ENCODE measurements around the gene SYTL1. TPM values are rescaled to one million over a fixed set of nuclear protein-coding genes. Genes with fewer than 3 reads are reported as not detected.

SYTL1 gene
- total and polyA plus RNA-seq, 5 donors from 2014 or later = 91.0 to 191 (median 122) TPM

- DNase-seq (no peak), ATAC-seq (ENCODE audit: low read depth in 2 of 2) (no peak)
- Mint-ChIP-seq H3K27ac (peak overlapping the region in 1 of 3 donors; percentile 55), H3K4me3 (peak overlapping the region in 1 of 4 donors; percentile 64), H3K36me3 (no peaks in the 10 kb centered on the region), H3K9me3 (no peaks in the 10 kb centered on the region), H3K4me1 (peaks cover 0 to 57% (median 11%) of the 10 kb centered on the region in 4 donors), H3K27me3 (peaks cover 4% of the 10 kb centered on the region)
- Histone ChIP-seq H3K36me3 (ENCODE audit: control insufficient read depth, insufficient read depth, low read length) (no peaks in the 10 kb centered on the region), H3K4me1 (ENCODE audit: control insufficient read depth, insufficient read depth, low read length, poor library complexity, severe bottlenecking) (peaks cover 35% of the 10 kb centered on the region), H3K4me3 (ENCODE audit: low read depth, low read length) (no peak overlapping the region), H3K27me3 (ENCODE audit: control insufficient read depth, insufficient read depth, low read length) (no peaks in the 10 kb centered on the region), H3K9me3 (ENCODE audit: control insufficient read depth in 2 of 2, low read length in 2 of 2) (no peaks in the 10 kb centered on the region), H3K27ac (ENCODE audit: insufficient read depth, low read length, poor library complexity, severe bottlenecking) (no peak overlapping the region)
These were observed 22.2 kb downstream of the SYTL1 start for GRCh38 chr1:27363766-27364695.

GRCh38 chr1:27364696-27365371 is 23.0 kb downstream of the SYTL1 start:
- peaks cover 30% of the 10 kb centered on the region for H3K4me1 ChIP-seq (ENCODE audit: control insufficient read depth, insufficient read depth, low read length, poor library complexity, severe bottlenecking)

GRCh38 chr1:27365372-27366112 is 23.7 kb downstream of the SYTL1 start:
- peaks cover 10% of the 10 kb centered on the region for H3K27me3 Mint-ChIP-seq
- Histone ChIP-seq H3K27me3 (ENCODE audit: control insufficient read depth, insufficient read depth, low read length) (no peaks in the 10 kb centered on the region), H3K27ac (ENCODE audit: insufficient read depth, low read length, poor library complexity, severe bottlenecking) (peak overlapping the region; percentile 33), H3K36me3 (ENCODE audit: control insufficient read depth, insufficient read depth, low read length) (no peaks in the 10 kb centered on the region), H3K4me3 (ENCODE audit: low read depth, low read length) (peak overlapping the region; percentile 73), H3K4me1 (ENCODE audit: control insufficient read depth, insufficient read depth, low read length, poor library complexity, severe bottlenecking) (peaks cover 23% of the 10 kb centered on the region), H3K9me3 (ENCODE audit: control insufficient read depth in 2 of 2, low read length in 2 of 2) (no peaks in the 10 kb centered on the region)
- H3K4me3 Mint-ChIP-seq = peak overlapping the region; percentile 82 to 93 (median 90)
- DNase-seq = peak; percentile 70 to 86 (median 71)
- peak; percentile 70 to 74 for ATAC-seq (ENCODE audit: low read depth in 2 of 2)
- H3K4me1 Mint-ChIP-seq = peaks cover 0 to 45% (median 3%) of the 10 kb centered on the region in 4 donors
- no peaks in the 10 kb centered on the region for H3K36me3 Mint-ChIP-seq
- H3K27ac Mint-ChIP-seq = peak overlapping the region in 2 of 3 donors; percentile 62 to 79
- no peaks in the 10 kb centered on the region for H3K9me3 Mint-ChIP-seq

More at GRCh38 chr1:27364696-27365371, 23.0 kb downstream of the SYTL1 start:
- H3K27me3 ChIP-seq (ENCODE audit: control insufficient read depth, insufficient read depth, low read length) = no peaks in the 10 kb centered on the region
- peak overlapping the region in 3 of 4 donors; percentile 82 to 93 (median 86) for H3K4me3 Mint-ChIP-seq
- DNase-seq (no peak), ATAC-seq (ENCODE audit: low read depth in 2 of 2) (no peak)
- H3K9me3 ChIP-seq (ENCODE audit: control insufficient read depth in 2 of 2, low read length in 2 of 2) = no peaks in the 10 kb centered on the region
- no peaks in the 10 kb centered on the region for H3K36me3 ChIP-seq (ENCODE audit: control insufficient read depth, insufficient read depth, low read length)
- peak overlapping the region in 2 of 3 donors; percentile 62 to 79 for H3K27ac Mint-ChIP-seq
- H3K4me3 ChIP-seq (ENCODE audit: low read depth, low read length) = peak overlapping the region; percentile 59
- peaks cover 10% of the 10 kb centered on the region for H3K27me3 Mint-ChIP-seq
- no peaks in the 10 kb centered on the region for H3K9me3 Mint-ChIP-seq
- peaks cover 0 to 52% (median 6%) of the 10 kb centered on the region in 4 donors for H3K4me1 Mint-ChIP-seq
- H3K36me3 Mint-ChIP-seq = no peaks in the 10 kb centered on the region
- H3K27ac ChIP-seq (ENCODE audit: insufficient read depth, low read length, poor library complexity, severe bottlenecking) = no peak overlapping the region

- no peak overlapping the region for H3K27ac Mint-ChIP-seq
- Histone ChIP-seq H3K4me1 (ENCODE audit: control insufficient read depth, insufficient read depth, low read length, poor library complexity, severe bottlenecking) (peaks cover 22% of the 10 kb centered on the region), H3K4me3 (ENCODE audit: low read depth, low read length) (no peak overlapping the region), H3K9me3 (ENCODE audit: control insufficient read depth in 2 of 2, low read length in 2 of 2) (no peaks in the 10 kb centered on the region), H3K27ac (ENCODE audit: insufficient read depth, low read length, poor library complexity, severe bottlenecking) (peak overlapping the region; percentile 33), H3K27me3 (ENCODE audit: control insufficient read depth, insufficient read depth, low read length) (no peaks in the 10 kb centered on the region), H3K36me3 (ENCODE audit: control insufficient read depth, insufficient read depth, low read length) (no peaks in the 10 kb centered on the region)
- H3K4me1 Mint-ChIP-seq = peaks cover 0 to 44% (median 3%) of the 10 kb centered on the region in 4 donors
- peak overlapping the region; percentile 82 to 93 (median 90) for H3K4me3 Mint-ChIP-seq
- DNase-seq (peak; percentile 52 to 70 (median 68)), ATAC-seq (ENCODE audit: low read depth in 2 of 2) (peak; percentile 36 to 41)
- no peaks in the 10 kb centered on the region for H3K36me3 Mint-ChIP-seq
- peaks cover 10% of the 10 kb centered on the region for H3K27me3 Mint-ChIP-seq
- no peaks in the 10 kb centered on the region for H3K9me3 Mint-ChIP-seq
These were observed 24.2 kb downstream of the SYTL1 start for GRCh38 chr1:27366113-27366410.

- peak within 1 kb of the TSS in 1 of 3 donors; percentile 32 for H3K27ac Mint-ChIP-seq
- H3K4me1 Mint-ChIP-seq = peaks cover 0 to 41% (median 3%) of the 10 kb centered on the region in 4 donors
- H3K36me3 ChIP-seq (ENCODE audit: control insufficient read depth, insufficient read depth, low read length) = no peaks in the 10 kb centered on the region
- ATAC-seq (ENCODE audit: low read depth in 2 of 2) = peak; percentile 23 to 26
- H3K36me3 Mint-ChIP-seq = no peaks in the 10 kb centered on the region
- H3K4me3 Mint-ChIP-seq = peak within 1 kb of the TSS; percentile 82 to 93 (median 90)
- H3K27ac ChIP-seq (ENCODE audit: insufficient read depth, low read length, poor library complexity, severe bottlenecking) = peak within 1 kb of the TSS; percentile 33
- no peaks in the 10 kb centered on the region for H3K27me3 ChIP-seq (ENCODE audit: control insufficient read depth, insufficient read depth, low read length)
- H3K4me3 ChIP-seq (ENCODE audit: low read depth, low read length) = no peak within 1 kb of the TSS
- peaks cover 22% of the 10 kb centered on the region for H3K4me1 ChIP-seq (ENCODE audit: control insufficient read depth, insufficient read depth, low read length, poor library complexity, severe bottlenecking)
- H3K9me3 ChIP-seq (ENCODE audit: control insufficient read depth in 2 of 2, low read length in 2 of 2) = no peaks in the 10 kb centered on the region
- DNase-seq = peak in 1 of 3 donors; percentile 49
- no peaks in the 10 kb centered on the region for H3K9me3 Mint-ChIP-seq
- peaks cover 10% of the 10 kb centered on the region for H3K27me3 Mint-ChIP-seq
These were observed 24.8 kb downstream of the SYTL1 start, which contains the start of gene MAP3K6 for GRCh38 chr1:27366411-27367159. Gene MAP3K6, minus strand, starts transcription at chr1:27366961. Its CDS starts 364 bp downstream, at chr1:27366597.

GRCh38 chr1:27367160-27367650 is 25.4 kb downstream of the SYTL1 start:
- peaks cover 22% of the 10 kb centered on the region for H3K4me1 ChIP-seq (ENCODE audit: control insufficient read depth, insufficient read depth, low read length, poor library complexity, severe bottlenecking)

More at GRCh38 chr1:27367160-27367650, 25.4 kb downstream of the SYTL1 start:
- no peaks in the 10 kb centered on the region for H3K27me3 ChIP-seq (ENCODE audit: control insufficient read depth, insufficient read depth, low read length)
- Mint-ChIP-seq H3K27me3 (peaks cover 10% of the 10 kb centered on the region), H3K27ac (peak overlapping the region in 1 of 3 donors; percentile 32), H3K4me3 (peak overlapping the region; percentile 75 to 90 (median 86)), H3K9me3 (peaks cover 0 to 1% (median 0%) of the 10 kb centered on the region in 7 donors), H3K36me3 (no peaks in the 10 kb centered on the region), H3K4me1 (peaks cover 0 to 36% (median 3%) of the 10 kb centered on the region in 4 donors)
- H3K9me3 ChIP-seq (ENCODE audit: control insufficient read depth in 2 of 2, low read length in 2 of 2) = no peaks in the 10 kb centered on the region
- no peaks in the 10 kb centered on the region for H3K36me3 ChIP-seq (ENCODE audit: control insufficient read depth, insufficient read depth, low read length)
- ATAC-seq (ENCODE audit: low read depth in 2 of 2) (no peak), DNase-seq (no peak)
- H3K27ac ChIP-seq (ENCODE audit: insufficient read depth, low read length, poor library complexity, severe bottlenecking) = no peak overlapping the region
- no peak overlapping the region for H3K4me3 ChIP-seq (ENCODE audit: low read depth, low read length)

Measured in CD4-positive, CD25-positive, alpha-beta regulatory T cell (primary cell).